ENCODE measurements around the gene LPAR5.

DNA sequence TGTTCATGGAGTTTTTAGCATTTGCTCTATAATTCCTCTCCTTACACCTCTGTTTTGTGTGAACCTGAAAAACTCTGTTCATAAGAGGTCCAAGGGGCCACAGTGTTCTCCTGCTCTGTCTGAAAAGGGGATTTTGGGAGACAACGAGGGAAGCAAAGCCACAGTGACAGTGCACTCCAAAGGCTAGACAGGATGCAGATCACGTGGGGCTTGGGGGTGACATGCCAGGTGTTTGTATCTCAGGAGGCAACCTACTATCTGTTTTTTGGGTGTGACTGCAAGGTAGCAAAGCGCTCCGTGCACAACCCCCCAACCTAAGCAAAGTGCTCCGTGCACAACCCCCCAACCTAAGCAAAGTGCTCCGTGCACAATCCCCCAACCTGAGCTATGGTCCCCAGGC lies 23.5 kb downstream of the LPAR5 start:
- no peak for TF ChIP-seq RBFOX2 (IDR thresholded peaks at IDR 0.05; ENCODE audit: low read depth, low read length)
- TF ChIP-seq, protein P1, sequence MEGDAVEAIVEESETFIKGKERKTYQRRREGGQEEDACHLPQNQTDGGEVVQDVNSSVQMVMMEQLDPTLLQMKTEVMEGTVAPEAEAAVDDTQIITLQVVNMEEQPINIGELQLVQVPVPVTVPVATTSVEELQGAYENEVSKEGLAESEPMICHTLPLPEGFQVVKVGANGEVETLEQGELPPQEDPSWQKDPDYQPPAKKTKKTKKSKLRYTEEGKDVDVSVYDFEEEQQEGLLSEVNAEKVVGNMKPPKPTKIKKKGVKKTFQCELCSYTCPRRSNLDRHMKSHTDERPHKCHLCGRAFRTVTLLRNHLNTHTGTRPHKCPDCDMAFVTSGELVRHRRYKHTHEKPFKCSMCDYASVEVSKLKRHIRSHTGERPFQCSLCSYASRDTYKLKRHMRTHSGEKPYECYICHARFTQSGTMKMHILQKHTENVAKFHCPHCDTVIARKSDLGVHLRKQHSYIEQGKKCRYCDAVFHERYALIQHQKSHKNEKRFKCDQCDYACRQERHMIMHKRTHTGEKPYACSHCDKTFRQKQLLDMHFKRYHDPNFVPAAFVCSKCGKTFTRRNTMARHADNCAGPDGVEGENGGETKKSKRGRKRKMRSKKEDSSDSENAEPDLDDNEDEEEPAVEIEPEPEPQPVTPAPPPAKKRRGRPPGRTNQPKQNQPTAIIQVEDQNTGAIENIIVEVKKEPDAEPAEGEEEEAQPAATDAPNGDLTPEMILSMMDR (CRISPR knock-in tag; IDR thresholded peaks at IDR 0.05): no peak
- TF ChIP-seq SMC3 (IDR thresholded peaks at IDR 0.05; ENCODE audit: low read length): no peak
- TF ChIP-seq, protein P2, sequence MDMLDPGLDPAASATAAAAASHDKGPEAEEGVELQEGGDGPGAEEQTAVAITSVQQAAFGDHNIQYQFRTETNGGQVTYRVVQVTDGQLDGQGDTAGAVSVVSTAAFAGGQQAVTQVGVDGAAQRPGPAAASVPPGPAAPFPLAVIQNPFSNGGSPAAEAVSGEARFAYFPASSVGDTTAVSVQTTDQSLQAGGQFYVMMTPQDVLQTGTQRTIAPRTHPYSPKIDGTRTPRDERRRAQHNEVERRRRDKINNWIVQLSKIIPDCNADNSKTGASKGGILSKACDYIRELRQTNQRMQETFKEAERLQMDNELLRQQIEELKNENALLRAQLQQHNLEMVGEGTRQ (IDR thresholded peaks at IDR 0.05; ENCODE audit: low read depth, low read length): 0 out of 2 replicates have a peak, but pooled peaks have one; percentile 16
- TF ChIP-seq, protein P2 (CRISPR knock-in tag; IDR thresholded peaks at IDR 0.05; ENCODE audit: borderline replicate concordance): no peak; the same call in 1 of the 2 replicates
- TF ChIP-seq NFATC3 (CRISPR knock-in tag; IDR thresholded peaks at IDR 0.05): no peak
- TF ChIP-seq ZBTB21 (CRISPR knock-in tag; IDR thresholded peaks at IDR 0.05): no peak
- TF ChIP-seq SRF (IDR thresholded peaks at IDR 0.05; ENCODE audit: low read depth, low read length): no peak
- TF ChIP-seq ZNF274 (CRISPR knock-in tag; IDR thresholded peaks at IDR 0.05): no peak
- no peak for TF ChIP-seq ZIK1 (CRISPR knock-in tag; IDR thresholded peaks at IDR 0.05; ENCODE audit: borderline replicate concordance, low read depth)

Measured in HepG2 (cell line).